Panc1 (cell line): ENCODE data around the gene NUP93.

ENCODE experiments used
- POLR2AphosphoS5 ChIP-seq: IDR thresholded peaks from 2 replicates; pipeline ENCODE4 v1.6.1; 2012; ENCODE audit warnings: mild to moderate bottlenecking, low read depth, low read length, moderate library complexity
- SIN3A ChIP-seq: IDR thresholded peaks from 2 replicates; pipeline ENCODE4 v1.6.1; 2012; ENCODE audit warnings: low read depth, mild to moderate bottlenecking, low read length, moderate library complexity, borderline replicate concordance; ENCODE audit not compliant: insufficient read depth
- TF ChIP-seq, protein P1 (sequence below): fragments of 450-650 bp; IDR thresholded peaks from 2 replicates; pipeline ENCODE4 v1.5.1; 2017; ENCODE audit warnings: mild to moderate bottlenecking

- TF ChIP-seq SIN3A (no peak), POLR2AphosphoS5 (no peak)
- TF ChIP-seq, protein P1, sequence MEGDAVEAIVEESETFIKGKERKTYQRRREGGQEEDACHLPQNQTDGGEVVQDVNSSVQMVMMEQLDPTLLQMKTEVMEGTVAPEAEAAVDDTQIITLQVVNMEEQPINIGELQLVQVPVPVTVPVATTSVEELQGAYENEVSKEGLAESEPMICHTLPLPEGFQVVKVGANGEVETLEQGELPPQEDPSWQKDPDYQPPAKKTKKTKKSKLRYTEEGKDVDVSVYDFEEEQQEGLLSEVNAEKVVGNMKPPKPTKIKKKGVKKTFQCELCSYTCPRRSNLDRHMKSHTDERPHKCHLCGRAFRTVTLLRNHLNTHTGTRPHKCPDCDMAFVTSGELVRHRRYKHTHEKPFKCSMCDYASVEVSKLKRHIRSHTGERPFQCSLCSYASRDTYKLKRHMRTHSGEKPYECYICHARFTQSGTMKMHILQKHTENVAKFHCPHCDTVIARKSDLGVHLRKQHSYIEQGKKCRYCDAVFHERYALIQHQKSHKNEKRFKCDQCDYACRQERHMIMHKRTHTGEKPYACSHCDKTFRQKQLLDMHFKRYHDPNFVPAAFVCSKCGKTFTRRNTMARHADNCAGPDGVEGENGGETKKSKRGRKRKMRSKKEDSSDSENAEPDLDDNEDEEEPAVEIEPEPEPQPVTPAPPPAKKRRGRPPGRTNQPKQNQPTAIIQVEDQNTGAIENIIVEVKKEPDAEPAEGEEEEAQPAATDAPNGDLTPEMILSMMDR, result no peak
These were observed 20.4 kb upstream of the NUP93 start for GRCh38 chr16:56709443-56710040.
